ENCODE data around the gene SLC35E4. TPM values are rescaled to one million over a fixed set of nuclear protein-coding genes. Genes with fewer than 3 reads are reported as not detected.
"Not testable (repeated sequence)": the region's sequence is repeated elsewhere in the genome, so short reads cannot be mapped to it uniquely, and the experiment has no call there.

Gene SLC35E4
- polyA plus RNA-seq, 1 donor: 1.3 TPM

GRCh38 chr22:30647536-30647935 is 12.0 kb downstream of the SLC35E4 start:
- no peak for DNase-seq

GRCh38 chr22:30648825-30649224 is 13.2 kb downstream of the SLC35E4 start:
- no peak for DNase-seq

- DNase-seq: no peak
Observed at GRCh38 chr22:30649430-30650007, 13.9 kb downstream of the SLC35E4 start.

GRCh38 chr22:30650508-30651116 is 15.0 kb downstream of the SLC35E4 start:
- no peak for DNase-seq

GRCh38 chr22:30652852-30653251 is 17.3 kb downstream of the SLC35E4 start:
- no peak for DNase-seq

GRCh38 chr22:30654361-30654760 is 18.8 kb downstream of the SLC35E4 start:
- no peak for DNase-seq

GRCh38 chr22:30655532-30655931 is 20.0 kb downstream of the SLC35E4 start:
- DNase-seq: no peak

- no peak for DNase-seq
Observed at GRCh38 chr22:30662040-30662439, 26.5 kb downstream of the SLC35E4 start.

- no peak for DNase-seq
Observed at GRCh38 chr22:30664798-30665197, 29.2 kb downstream of the SLC35E4 start.

GRCh38 chr22:30665266-30665665 is 29.7 kb downstream of the SLC35E4 start:
- no peak for DNase-seq

- DNase-seq: no peak
Observed at GRCh38 chr22:30665786-30666185, 30.2 kb downstream of the SLC35E4 start.

GRCh38 chr22:30667107-30667493 is 31.5 kb downstream of the SLC35E4 start:
- no peak for DNase-seq

GRCh38 chr22:30667494-30668385 is 32.2 kb downstream of the SLC35E4 start, which contains the start of gene DUSP18:
Gene DUSP18 (minus strand): TSS chr22:30667875. CDS start chr22:30664003, 3,872 bp downstream.
- DNase-seq: peak; percentile 92

- no peak for DNase-seq
Observed at GRCh38 chr22:30668386-30668710, 32.8 kb downstream of the SLC35E4 start.

- no peak for DNase-seq
Observed at GRCh38 chr22:30671071-30671470, 35.5 kb downstream of the SLC35E4 start.

GRCh38 chr22:30673136-30673535 is 37.6 kb downstream of the SLC35E4 start:
- DNase-seq: no peak

GRCh38 chr22:30674482-30674881 is 38.9 kb downstream of the SLC35E4 start:
- no peak for DNase-seq

GRCh38 chr22:30675436-30675835 is 39.9 kb downstream of the SLC35E4 start:
- DNase-seq: no peak

- not testable (repeated sequence) for DNase-seq
Observed at GRCh38 chr22:30676565-30676964, 41.0 kb downstream of the SLC35E4 start.

- DNase-seq: not testable (repeated sequence)
Observed at GRCh38 chr22:30679895-30680690, 44.5 kb downstream of the SLC35E4 start.

GRCh38 chr22:30680991-30681770 is 45.6 kb downstream of the SLC35E4 start:
- no peak for DNase-seq

GRCh38 chr22:30681831-30682230 is 46.2 kb downstream of the SLC35E4 start:
- DNase-seq: no peak
